ENCODE data around the gene PTPRR. TPM values are rescaled to one million over a fixed set of nuclear protein-coding genes. Genes with fewer than 3 reads are reported as not detected.

Gene PTPRR
- polyA plus RNA-seq, 2 of the 4 experiments (the other 2 are of a cell fraction), result 0.13 to 0.15 TPM

DNA sequence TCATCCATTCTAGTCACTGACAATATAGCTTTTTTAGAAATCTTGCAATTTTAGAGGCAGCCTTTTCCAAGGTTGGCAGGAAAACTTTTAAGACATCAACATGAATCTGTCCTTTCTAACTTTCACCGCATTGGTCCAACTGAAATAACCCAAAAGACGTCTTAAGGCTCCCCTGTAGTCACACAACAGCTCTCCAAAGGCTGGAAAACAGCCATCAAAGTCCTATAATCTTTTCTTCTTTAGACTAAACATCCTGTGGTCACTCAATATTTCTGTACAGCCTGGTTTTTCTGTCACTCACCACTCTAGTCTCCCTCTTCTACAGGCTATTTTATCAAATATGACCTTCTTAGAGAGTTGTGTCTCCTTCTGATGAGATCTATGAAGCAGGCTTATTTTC, 278.8 kb downstream of the PTPRR start:
- TF ChIP-seq RAD21 (conservative IDR thresholded peaks at IDR 0.05 in 1 of 2, IDR thresholded peaks at IDR 0.05 in 1 of 2), result no peak
- TF ChIP-seq PBX3 (IDR thresholded peaks at IDR 0.05), result no peak
- TF ChIP-seq RFX5 (IDR thresholded peaks at IDR 0.05), result no peak
- TF ChIP-seq NFE2L2 (conservative IDR thresholded peaks at IDR 0.05; ENCODE audit: low read length), result no peak
- TF ChIP-seq HMGXB4 (CRISPR knock-in tag; IDR thresholded peaks at IDR 0.05; ENCODE audit: borderline replicate concordance), result no peak
- no peak for TF ChIP-seq FOSL2 (IDR thresholded peaks at IDR 0.05)
- TF ChIP-seq FOSL2 (CRISPR knock-in tag; IDR thresholded peaks at IDR 0.05), result no peak
- TF ChIP-seq, protein P1, sequence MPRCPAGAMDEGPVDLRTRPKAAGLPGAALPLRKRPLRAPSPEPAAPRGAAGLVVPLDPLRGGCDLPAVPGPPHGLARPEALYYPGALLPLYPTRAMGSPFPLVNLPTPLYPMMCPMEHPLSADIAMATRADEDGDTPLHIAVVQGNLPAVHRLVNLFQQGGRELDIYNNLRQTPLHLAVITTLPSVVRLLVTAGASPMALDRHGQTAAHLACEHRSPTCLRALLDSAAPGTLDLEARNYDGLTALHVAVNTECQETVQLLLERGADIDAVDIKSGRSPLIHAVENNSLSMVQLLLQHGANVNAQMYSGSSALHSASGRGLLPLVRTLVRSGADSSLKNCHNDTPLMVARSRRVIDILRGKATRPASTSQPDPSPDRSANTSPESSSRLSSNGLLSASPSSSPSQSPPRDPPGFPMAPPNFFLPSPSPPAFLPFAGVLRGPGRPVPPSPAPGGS (IDR thresholded peaks at IDR 0.05), result no peak
- no peak for TF ChIP-seq ELK1 (IDR thresholded peaks at IDR 0.05; ENCODE audit: low read depth, low read length)
- TF ChIP-seq PHF8 (IDR thresholded peaks at IDR 0.05; ENCODE audit: borderline replicate concordance, low read depth), result no peak
- TF ChIP-seq HOXA7 (CRISPR knock-in tag; IDR thresholded peaks at IDR 0.05), result no peak
- TF ChIP-seq CBX2 (IDR thresholded peaks at IDR 0.05; ENCODE audit: borderline replicate concordance, low read depth), result no peak
- no peak for TF ChIP-seq CHD2 (IDR thresholded peaks at IDR 0.05; ENCODE audit: low read length, partially characterized antibody)
- TF ChIP-seq MYC (IDR thresholded peaks at IDR 0.05; ENCODE audit: borderline replicate concordance, low read length), result no peak
- TF ChIP-seq POLR2AphosphoS2 (conservative IDR thresholded peaks at IDR 0.05; ENCODE audit: low read length), result no peak
- TF ChIP-seq, protein P2, sequence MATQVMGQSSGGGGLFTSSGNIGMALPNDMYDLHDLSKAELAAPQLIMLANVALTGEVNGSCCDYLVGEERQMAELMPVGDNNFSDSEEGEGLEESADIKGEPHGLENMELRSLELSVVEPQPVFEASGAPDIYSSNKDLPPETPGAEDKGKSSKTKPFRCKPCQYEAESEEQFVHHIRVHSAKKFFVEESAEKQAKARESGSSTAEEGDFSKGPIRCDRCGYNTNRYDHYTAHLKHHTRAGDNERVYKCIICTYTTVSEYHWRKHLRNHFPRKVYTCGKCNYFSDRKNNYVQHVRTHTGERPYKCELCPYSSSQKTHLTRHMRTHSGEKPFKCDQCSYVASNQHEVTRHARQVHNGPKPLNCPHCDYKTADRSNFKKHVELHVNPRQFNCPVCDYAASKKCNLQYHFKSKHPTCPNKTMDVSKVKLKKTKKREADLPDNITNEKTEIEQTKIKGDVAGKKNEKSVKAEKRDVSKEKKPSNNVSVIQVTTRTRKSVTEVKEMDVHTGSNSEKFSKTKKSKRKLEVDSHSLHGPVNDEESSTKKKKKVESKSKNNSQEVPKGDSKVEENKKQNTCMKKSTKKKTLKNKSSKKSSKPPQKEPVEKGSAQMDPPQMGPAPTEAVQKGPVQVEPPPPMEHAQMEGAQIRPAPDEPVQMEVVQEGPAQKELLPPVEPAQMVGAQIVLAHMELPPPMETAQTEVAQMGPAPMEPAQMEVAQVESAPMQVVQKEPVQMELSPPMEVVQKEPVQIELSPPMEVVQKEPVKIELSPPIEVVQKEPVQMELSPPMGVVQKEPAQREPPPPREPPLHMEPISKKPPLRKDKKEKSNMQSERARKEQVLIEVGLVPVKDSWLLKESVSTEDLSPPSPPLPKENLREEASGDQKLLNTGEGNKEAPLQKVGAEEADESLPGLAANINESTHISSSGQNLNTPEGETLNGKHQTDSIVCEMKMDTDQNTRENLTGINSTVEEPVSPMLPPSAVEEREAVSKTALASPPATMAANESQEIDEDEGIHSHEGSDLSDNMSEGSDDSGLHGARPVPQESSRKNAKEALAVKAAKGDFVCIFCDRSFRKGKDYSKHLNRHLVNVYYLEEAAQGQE (IDR thresholded peaks at IDR 0.05), result no peak
- TF ChIP-seq MAX (IDR thresholded peaks at IDR 0.05), result no peak
- TF ChIP-seq CHD4 (IDR thresholded peaks at IDR 0.05; ENCODE audit: borderline replicate concordance), result no peak
- POLR2A ChIA-PET, result no interaction called here
- CTCF ChIA-PET, result interaction anchor here (0.8 kb wide), 1 partner anchor 78 kb away, joined by 3 read pairs; no protein-coding TSS in a partner anchor
- Histone ChIP-seq H3K4me2 (no peak overlapping the region), H3K9me3 (no peaks in the 10 kb centered on the region), H3K4me3 (no peak overlapping the region), H3K27ac (no peak overlapping the region), H3K4me1 (peaks cover 21% of the 10 kb centered on the region)
- FAIRE-seq (no peak), ATAC-seq (no peak), DNase-seq (ENCODE audit: low read depth in 1 of 2, low spot score in 1 of 2) (no peak)
- WGBS (ENCODE audit: missing lambda C conversion rate), result 67% methylated on average over 2 of the region's 2 CpGs
